ENCODE results near the gene GRHL1.

The GRHL1 gene

GRCh38 chr2:9948721-9949120, 2.8 kb upstream of the GRHL1 start:
- TF ChIP-seq CTCF (IDR thresholded peaks at IDR 0.05; ENCODE audit: low read depth, low read length) = no peak
- H3K4me3 ChIP-seq (ENCODE audit: low read depth, low read length) = no peak overlapping the region

GRCh38 chr2:9949239-9949991, 2.1 kb upstream of the GRHL1 start:
- no peak for TF ChIP-seq CTCF (IDR thresholded peaks at IDR 0.05; ENCODE audit: low read depth, low read length)
- H3K4me3 ChIP-seq (ENCODE audit: low read depth, low read length) = no peak overlapping the region

- no peak overlapping the region; the same call in 1 of the 2 replicates for H3K4me3 ChIP-seq (ENCODE audit: low read depth, low read length)
- TF ChIP-seq CTCF (IDR thresholded peaks at IDR 0.05; ENCODE audit: low read depth, low read length) = no peak
Measured at GRCh38 chr2:9949992-9950520, 1.4 kb upstream of the GRHL1 start.

- no peak for TF ChIP-seq CTCF (IDR thresholded peaks at IDR 0.05; ENCODE audit: low read depth, low read length)
- peak overlapping the region; percentile 58 for H3K4me3 ChIP-seq (ENCODE audit: low read depth, low read length)
Measured at GRCh38 chr2:9950521-9951271, 797 bp upstream of the GRHL1 start.

- TF ChIP-seq CTCF (IDR thresholded peaks at IDR 0.05; ENCODE audit: low read depth, low read length) = no peak
- H3K4me3 ChIP-seq (ENCODE audit: low read depth, low read length) = peak overlapping the region; percentile 58
Measured at GRCh38 chr2:9951272-9951521, 296 bp upstream of the GRHL1 start.

GRCh38 chr2:9952286-9952737, 819 bp downstream of the GRHL1 start:
- no peak for TF ChIP-seq CTCF (IDR thresholded peaks at IDR 0.05; ENCODE audit: low read depth, low read length)
- peak overlapping the region; percentile 61 for H3K4me3 ChIP-seq (ENCODE audit: low read depth, low read length)

Measured in WI38 (cell line).